Thyroid gland (tissue), 4 donors: ENCODE measurements around the gene CHRM5.

ENCODE experiments used
- POLR2A ChIP-seq, 2 donors: fragments of 450-650 bp; IDR thresholded peaks; one replicate each; pipeline ENCODE4 v1.6.1; 2017; ENCODE audit warnings: antibody characterized with exemption in 2 of 2, mild to moderate bottlenecking in 2 of 2, moderate library complexity in 1 of 2
- TF ChIP-seq, protein P1 (sequence below), 6 experiments: fragments of 200-600 bp in 3 of 6; fragments of 450-650 bp in 3 of 6; sonication (generic) in 3 of 6; IDR thresholded peaks; one replicate each; pipeline ENCODE4 v1.5.1; 2016 to 2019; ENCODE audit warnings: antibody characterized with exemption in 6 of 6, mild to moderate bottlenecking in 2 of 6, inconsistent platforms in 1 of 6, moderate library complexity in 1 of 6

DNA sequence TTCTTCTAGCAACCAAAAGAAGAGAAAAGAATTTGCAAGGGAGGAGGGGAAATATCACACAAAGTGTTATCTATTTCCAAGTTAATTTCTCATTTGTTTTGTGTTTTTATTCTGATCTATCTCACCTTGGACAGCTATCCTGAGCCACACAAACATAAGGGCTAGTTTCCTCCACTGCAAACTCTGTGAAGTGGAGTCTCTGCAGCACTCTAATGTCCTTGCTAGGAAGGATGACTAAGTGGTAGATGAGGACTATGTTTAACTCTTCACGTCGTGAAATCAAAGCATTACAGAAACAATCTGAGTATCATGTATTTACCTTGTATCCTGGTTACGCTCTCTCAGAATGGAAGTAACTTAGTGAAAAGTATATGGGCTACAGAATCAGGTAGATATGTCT is 33.9 kb upstream of the CHRM5 start:
- no peak for TF ChIP-seq POLR2A (IDR thresholded peaks at IDR 0.05)
- TF ChIP-seq, protein P1, sequence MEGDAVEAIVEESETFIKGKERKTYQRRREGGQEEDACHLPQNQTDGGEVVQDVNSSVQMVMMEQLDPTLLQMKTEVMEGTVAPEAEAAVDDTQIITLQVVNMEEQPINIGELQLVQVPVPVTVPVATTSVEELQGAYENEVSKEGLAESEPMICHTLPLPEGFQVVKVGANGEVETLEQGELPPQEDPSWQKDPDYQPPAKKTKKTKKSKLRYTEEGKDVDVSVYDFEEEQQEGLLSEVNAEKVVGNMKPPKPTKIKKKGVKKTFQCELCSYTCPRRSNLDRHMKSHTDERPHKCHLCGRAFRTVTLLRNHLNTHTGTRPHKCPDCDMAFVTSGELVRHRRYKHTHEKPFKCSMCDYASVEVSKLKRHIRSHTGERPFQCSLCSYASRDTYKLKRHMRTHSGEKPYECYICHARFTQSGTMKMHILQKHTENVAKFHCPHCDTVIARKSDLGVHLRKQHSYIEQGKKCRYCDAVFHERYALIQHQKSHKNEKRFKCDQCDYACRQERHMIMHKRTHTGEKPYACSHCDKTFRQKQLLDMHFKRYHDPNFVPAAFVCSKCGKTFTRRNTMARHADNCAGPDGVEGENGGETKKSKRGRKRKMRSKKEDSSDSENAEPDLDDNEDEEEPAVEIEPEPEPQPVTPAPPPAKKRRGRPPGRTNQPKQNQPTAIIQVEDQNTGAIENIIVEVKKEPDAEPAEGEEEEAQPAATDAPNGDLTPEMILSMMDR (IDR thresholded peaks at IDR 0.05), result no peak
